Measurements from ENCODE around the gene STEAP3. TPM values are rescaled to one million over a fixed set of nuclear protein-coding genes. Genes with fewer than 3 reads are reported as not detected.
A peak's percentile ranks its signal among the peaks of the same experiment; 100 is the strongest.

Gene STEAP3
- total RNA-seq, 1 donor: 50.9 TPM

GRCh38 chr2:119224391-119225104, 914 bp downstream of the STEAP3 start:
- DNase-seq (ENCODE audit: low read depth): no peak
- TF ChIP-seq, protein P1, sequence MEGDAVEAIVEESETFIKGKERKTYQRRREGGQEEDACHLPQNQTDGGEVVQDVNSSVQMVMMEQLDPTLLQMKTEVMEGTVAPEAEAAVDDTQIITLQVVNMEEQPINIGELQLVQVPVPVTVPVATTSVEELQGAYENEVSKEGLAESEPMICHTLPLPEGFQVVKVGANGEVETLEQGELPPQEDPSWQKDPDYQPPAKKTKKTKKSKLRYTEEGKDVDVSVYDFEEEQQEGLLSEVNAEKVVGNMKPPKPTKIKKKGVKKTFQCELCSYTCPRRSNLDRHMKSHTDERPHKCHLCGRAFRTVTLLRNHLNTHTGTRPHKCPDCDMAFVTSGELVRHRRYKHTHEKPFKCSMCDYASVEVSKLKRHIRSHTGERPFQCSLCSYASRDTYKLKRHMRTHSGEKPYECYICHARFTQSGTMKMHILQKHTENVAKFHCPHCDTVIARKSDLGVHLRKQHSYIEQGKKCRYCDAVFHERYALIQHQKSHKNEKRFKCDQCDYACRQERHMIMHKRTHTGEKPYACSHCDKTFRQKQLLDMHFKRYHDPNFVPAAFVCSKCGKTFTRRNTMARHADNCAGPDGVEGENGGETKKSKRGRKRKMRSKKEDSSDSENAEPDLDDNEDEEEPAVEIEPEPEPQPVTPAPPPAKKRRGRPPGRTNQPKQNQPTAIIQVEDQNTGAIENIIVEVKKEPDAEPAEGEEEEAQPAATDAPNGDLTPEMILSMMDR (IDR thresholded peaks at IDR 0.05; ENCODE audit: insufficient read depth, low read length): no peak
- peak overlapping the region; percentile 76 for H3K4me3 ChIP-seq (ENCODE audit: low read depth, low read length)

- no peak overlapping the region for H3K4me3 ChIP-seq (ENCODE audit: low read depth, low read length)
- TF ChIP-seq, protein P1 (IDR thresholded peaks at IDR 0.05; ENCODE audit: insufficient read depth, low read length): no peak
- DNase-seq (ENCODE audit: low read depth): no peak
Observed at GRCh38 chr2:119225105-119225865, 1.7 kb downstream of the STEAP3 start.

- TF ChIP-seq, protein P1 (IDR thresholded peaks at IDR 0.05; ENCODE audit: insufficient read depth, low read length): no peak
- no peak for DNase-seq (ENCODE audit: low read depth)
Observed at GRCh38 chr2:119225926-119226325, 2.3 kb downstream of the STEAP3 start.

DNA sequence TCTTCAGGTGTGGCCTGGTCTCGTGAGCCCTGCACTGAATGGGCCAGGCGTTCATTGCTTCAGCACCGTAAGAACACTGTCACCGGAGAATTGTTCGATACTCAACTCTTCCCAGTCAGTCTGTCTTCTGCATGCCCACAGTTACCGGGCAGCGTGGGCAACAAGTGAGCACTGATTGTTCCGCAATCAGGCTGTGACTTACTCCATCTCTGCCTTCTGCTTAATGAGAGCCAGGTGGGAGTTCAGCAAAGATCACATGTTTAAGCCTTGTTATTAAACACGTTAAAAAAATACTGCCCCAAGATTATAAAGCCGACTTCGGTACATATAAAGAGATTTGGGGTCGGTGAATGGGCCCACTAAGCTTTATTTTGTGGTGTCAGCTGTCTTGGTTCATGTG, 3.7 kb downstream of the STEAP3 start:
- no peak overlapping the region for H3K4me3 ChIP-seq (ENCODE audit: low read depth, low read length)
- DNase-seq (ENCODE audit: low read depth): no peak
- TF ChIP-seq, protein P1 (IDR thresholded peaks at IDR 0.05; ENCODE audit: insufficient read depth, low read length): no peak

More at GRCh38 chr2:119225926-119226325, 2.3 kb downstream of the STEAP3 start:
- no peak overlapping the region for H3K4me3 ChIP-seq (ENCODE audit: low read depth, low read length)

DNA sequence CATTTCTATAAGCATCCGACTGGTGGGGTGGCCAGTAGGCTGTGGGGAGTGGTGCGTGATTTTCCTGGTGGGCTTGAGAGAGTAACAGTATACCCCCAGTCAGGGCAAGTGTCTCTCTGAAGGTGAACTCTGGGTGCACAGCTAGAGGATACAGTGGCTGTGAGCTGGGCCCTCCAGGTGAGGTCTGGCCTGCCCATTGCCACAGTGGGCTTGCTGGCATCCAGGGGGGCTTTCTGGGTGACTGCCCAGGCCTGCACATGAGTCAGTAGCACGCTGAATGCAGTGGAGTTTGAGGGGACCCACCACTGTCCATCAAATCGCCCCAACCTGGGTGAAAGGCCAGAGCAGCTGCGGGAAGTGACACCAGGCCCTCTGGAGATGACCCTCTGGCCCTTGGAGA, 4.5 kb downstream of the STEAP3 start:
- TF ChIP-seq, protein P1 (IDR thresholded peaks at IDR 0.05; ENCODE audit: insufficient read depth, low read length): no peak
- DNase-seq (ENCODE audit: low read depth): no peak

DNA sequence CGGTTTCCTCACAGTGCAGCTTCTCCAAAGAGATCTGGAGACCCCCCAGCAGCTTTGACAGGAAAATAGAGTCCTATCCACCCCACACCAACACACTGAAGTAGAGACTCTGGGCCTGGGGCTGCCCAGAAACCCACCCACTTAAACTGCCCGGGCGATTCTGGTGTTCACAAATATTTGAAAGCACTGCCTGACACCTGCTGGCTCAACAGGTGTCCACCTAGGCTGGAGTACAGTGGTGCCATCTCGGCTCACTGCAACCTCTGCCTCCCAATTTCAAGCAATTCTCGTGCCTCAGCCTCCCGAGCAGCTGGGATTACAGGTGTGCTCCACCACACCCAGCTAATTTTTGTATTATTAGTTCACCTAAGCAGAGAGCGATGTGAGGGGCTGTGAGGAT, 5.3 kb downstream of the STEAP3 start:
- TF ChIP-seq, protein P1 (IDR thresholded peaks at IDR 0.05; ENCODE audit: insufficient read depth, low read length): no peak
- no peak for DNase-seq (ENCODE audit: low read depth)

More for the DNA sequence above, 4.5 kb downstream of the STEAP3 start:
- H3K4me3 ChIP-seq (ENCODE audit: low read depth, low read length): no peak overlapping the region

More for the DNA sequence above, 5.3 kb downstream of the STEAP3 start:
- H3K4me3 ChIP-seq (ENCODE audit: low read depth, low read length): no peak overlapping the region

All from fibroblast of the aortic adventitia (primary cell).